ENCODE data around the gene EPB41L2.
"Not testable (repeated sequence)": the region's sequence is repeated elsewhere in the genome, so short reads cannot be mapped to it uniquely, and the experiment has no call there.

Gene EPB41L2

GRCh38 chr6:131001111-131001736 lies 61.8 kb downstream of the EPB41L2 start:
- DNase-seq, result no peak

GRCh38 chr6:131000544-131000943 lies 62.5 kb downstream of the EPB41L2 start:
- DNase-seq, result no peak

- DNase-seq, result no peak
Measured at GRCh38 chr6:130997061-130997753, 65.8 kb downstream of the EPB41L2 start.

- no peak for DNase-seq
Measured at GRCh38 chr6:130996635-130997034, 66.4 kb downstream of the EPB41L2 start.

- DNase-seq, result no peak
Measured at GRCh38 chr6:130995783-130996447, 67.1 kb downstream of the EPB41L2 start.

- DNase-seq, result no peak
Measured at GRCh38 chr6:130994319-130995097, 68.5 kb downstream of the EPB41L2 start.

- DNase-seq, result no peak
Measured at GRCh38 chr6:130993292-130993765, 69.7 kb downstream of the EPB41L2 start.

GRCh38 chr6:130991422-130992137 lies 71.5 kb downstream of the EPB41L2 start:
- no peak for DNase-seq

GRCh38 chr6:130987539-130987938 lies 75.5 kb downstream of the EPB41L2 start:
- not testable (repeated sequence) for DNase-seq

- DNase-seq, result no peak
Measured at GRCh38 chr6:130985115-130985514, 77.9 kb downstream of the EPB41L2 start.

- no peak for DNase-seq
Measured at GRCh38 chr6:130982941-130983456, 80.0 kb downstream of the EPB41L2 start.

GRCh38 chr6:130982135-130982534 lies 80.9 kb downstream of the EPB41L2 start:
- no peak for DNase-seq

GRCh38 chr6:130981409-130981808 lies 81.6 kb downstream of the EPB41L2 start:
- DNase-seq, result no peak

- DNase-seq, result no peak
Measured at GRCh38 chr6:130980310-130981032, 82.6 kb downstream of the EPB41L2 start.

GRCh38 chr6:130978660-130979396 lies 84.2 kb downstream of the EPB41L2 start:
- DNase-seq, result no peak

GRCh38 chr6:130978180-130978579 lies 84.9 kb downstream of the EPB41L2 start:
- no peak for DNase-seq

GRCh38 chr6:130975325-130975724 lies 87.7 kb downstream of the EPB41L2 start:
- no peak for DNase-seq

- DNase-seq, result no peak
Measured at GRCh38 chr6:130973521-130974277, 89.3 kb downstream of the EPB41L2 start.

- no peak for DNase-seq
Measured at GRCh38 chr6:130971504-130971903, 91.5 kb downstream of the EPB41L2 start.

GRCh38 chr6:130970839-130971410 lies 92.1 kb downstream of the EPB41L2 start:
- no peak for DNase-seq

Measured in DMS79 (cell line).